ENCODE data around the gene UBASH3A. TPM values are rescaled to one million over a fixed set of nuclear protein-coding genes. Genes with fewer than 3 reads are reported as not detected.

UBASH3A gene
- total and polyA plus RNA-seq, 2 donors (not counting 1 experiment from before 2014, with no cell fraction given): not detected

- no peak for DNase-seq (ENCODE audit: low read depth in 2 of 2)
- no peak overlapping the region for H3K9ac ChIP-seq (ENCODE audit: insufficient read depth, low read length)
- no peak overlapping the region for H3K4me2 ChIP-seq (ENCODE audit: extremely low read depth, insufficient read depth, low read length)
- H3K27ac ChIP-seq (ENCODE audit: insufficient read depth, low read length): no peak overlapping the region
- H3K9me3 ChIP-seq (ENCODE audit: control insufficient read depth, insufficient read depth, low read depth, low read length): no peaks in the 10 kb centered on the region
- TF ChIP-seq EZH2 (IDR thresholded peaks at IDR 0.05; ENCODE audit: low read length, missing control alignments): no peak
- no peak for TF ChIP-seq CTCF (conservative IDR thresholded peaks at IDR 0.05 in 1 of 2, IDR thresholded peaks at IDR 0.05 in 1 of 2; ENCODE audit: low read depth in 1 of 2, low read length in 2 of 2)
- H3K4me1 ChIP-seq (ENCODE audit: control insufficient read depth, extremely low read depth, insufficient read depth, low read length): no peaks in the 10 kb centered on the region
- no peaks in the 10 kb centered on the region for H4K20me1 ChIP-seq (ENCODE audit: control insufficient read depth, extremely low read depth, insufficient read depth, low read length)
- H3K36me3 ChIP-seq (ENCODE audit: control insufficient read depth, insufficient read depth, low read length): no peaks in the 10 kb centered on the region
- H3K79me2 ChIP-seq (ENCODE audit: control insufficient read depth, insufficient read depth, low read length): no peaks in the 10 kb centered on the region
- no peak overlapping the region for H3K4me3 ChIP-seq (replicated peaks in 1 of 4; ENCODE audit: control extremely low read depth in 1 of 4, insufficient read depth in 1 of 4, low read depth in 3 of 4, low read length in 4 of 4)
- peaks cover 3% of the 10 kb centered on the region for H3K27me3 ChIP-seq (ENCODE audit: control insufficient read depth, insufficient read depth, low read length)
- H2AFZ ChIP-seq (ENCODE audit: low read length): no peak overlapping the region
These were observed 10.4 kb downstream of the UBASH3A start for GRCh38 chr21:42414066-42414465.

- H3K9me3 ChIP-seq (ENCODE audit: control insufficient read depth, insufficient read depth, low read depth, low read length): no peaks in the 10 kb centered on the region
- no peak overlapping the region for H3K4me3 ChIP-seq (replicated peaks in 1 of 4; ENCODE audit: control extremely low read depth in 1 of 4, insufficient read depth in 1 of 4, low read depth in 3 of 4, low read length in 4 of 4)
- no peak for DNase-seq (ENCODE audit: low read depth in 2 of 2)
- no peaks in the 10 kb centered on the region for H4K20me1 ChIP-seq (ENCODE audit: control insufficient read depth, extremely low read depth, insufficient read depth, low read length)
- H3K9ac ChIP-seq (ENCODE audit: insufficient read depth, low read length): no peak overlapping the region
- H3K4me1 ChIP-seq (ENCODE audit: control insufficient read depth, extremely low read depth, insufficient read depth, low read length): no peaks in the 10 kb centered on the region
- TF ChIP-seq EZH2 (IDR thresholded peaks at IDR 0.05; ENCODE audit: low read length, missing control alignments) (no peak), CTCF (conservative IDR thresholded peaks at IDR 0.05 in 1 of 2, IDR thresholded peaks at IDR 0.05 in 1 of 2; ENCODE audit: low read depth in 1 of 2, low read length in 2 of 2) (no peak)
- no peaks in the 10 kb centered on the region for H3K36me3 ChIP-seq (ENCODE audit: control insufficient read depth, insufficient read depth, low read length)
- no peak overlapping the region for H3K27ac ChIP-seq (ENCODE audit: insufficient read depth, low read length)
- H3K27me3 ChIP-seq (ENCODE audit: control insufficient read depth, insufficient read depth, low read length): peaks cover 3% of the 10 kb centered on the region
- H2AFZ ChIP-seq (ENCODE audit: low read length): no peak overlapping the region
- H3K4me2 ChIP-seq (ENCODE audit: extremely low read depth, insufficient read depth, low read length): no peak overlapping the region
- no peaks in the 10 kb centered on the region for H3K79me2 ChIP-seq (ENCODE audit: control insufficient read depth, insufficient read depth, low read length)
These were observed 10.8 kb downstream of the UBASH3A start for GRCh38 chr21:42414553-42414927.

- Histone ChIP-seq H3K27me3 (ENCODE audit: control insufficient read depth, insufficient read depth, low read length) (peaks cover 3% of the 10 kb centered on the region), H3K4me2 (ENCODE audit: extremely low read depth, insufficient read depth, low read length) (no peak overlapping the region)
These were observed 11.4 kb downstream of the UBASH3A start for GRCh38 chr21:42414928-42415769.

More at GRCh38 chr21:42414928-42415769, 11.4 kb downstream of the UBASH3A start:
- Histone ChIP-seq H3K27ac (ENCODE audit: insufficient read depth, low read length) (no peak overlapping the region), H3K9me3 (ENCODE audit: control insufficient read depth, insufficient read depth, low read depth, low read length) (no peaks in the 10 kb centered on the region), H2AFZ (ENCODE audit: low read length) (no peak overlapping the region), H3K79me2 (ENCODE audit: control insufficient read depth, insufficient read depth, low read length) (no peaks in the 10 kb centered on the region), H3K36me3 (ENCODE audit: control insufficient read depth, insufficient read depth, low read length) (no peaks in the 10 kb centered on the region), H4K20me1 (ENCODE audit: control insufficient read depth, extremely low read depth, insufficient read depth, low read length) (no peaks in the 10 kb centered on the region), H3K9ac (ENCODE audit: insufficient read depth, low read length) (no peak overlapping the region), H3K4me1 (ENCODE audit: control insufficient read depth, extremely low read depth, insufficient read depth, low read length) (no peaks in the 10 kb centered on the region), H3K4me3 (replicated peaks in 1 of 4; ENCODE audit: control extremely low read depth in 1 of 4, insufficient read depth in 1 of 4, low read depth in 3 of 4, low read length in 4 of 4) (no peak overlapping the region)
- peak; percentile 3 to 79 for DNase-seq (ENCODE audit: low read depth in 2 of 2)
- TF ChIP-seq EZH2 (IDR thresholded peaks at IDR 0.05; ENCODE audit: low read length, missing control alignments) (no peak), CTCF (conservative IDR thresholded peaks at IDR 0.05 in 1 of 2, IDR thresholded peaks at IDR 0.05 in 1 of 2; ENCODE audit: low read depth in 1 of 2, low read length in 2 of 2) (no peak)
